Coronary artery (tissue), 2 donors: Measurements from ENCODE around the gene PLPP4.
A peak's percentile ranks its signal among the peaks of the same experiment; 100 is the strongest.

Experiments
- DNase-seq: peaks from one replicate; pipeline ENCODE4 v3.0.0-alpha.2; 2017; ENCODE audit warnings: low spot score
- H3K27ac ChIP-seq, 2 donors: fragments of 200-600 bp; sonication (generic); one replicate each; pipeline ENCODE4 v1.5.1; 2016 to 2019
- H3K4me3 ChIP-seq: fragments of 200-600 bp; sonication (generic); 2 replicates; pipeline ENCODE4 v1.5.1; 2016; ENCODE audit warnings: mild to moderate bottlenecking, moderate library complexity
- TF ChIP-seq, protein P1 (sequence below): fragments of 200-600 bp; sonication (generic); IDR thresholded peaks from one replicate; pipeline ENCODE4 v1.5.1; 2019; ENCODE audit warnings: antibody characterized with exemption

PLPP4 gene

DNA sequence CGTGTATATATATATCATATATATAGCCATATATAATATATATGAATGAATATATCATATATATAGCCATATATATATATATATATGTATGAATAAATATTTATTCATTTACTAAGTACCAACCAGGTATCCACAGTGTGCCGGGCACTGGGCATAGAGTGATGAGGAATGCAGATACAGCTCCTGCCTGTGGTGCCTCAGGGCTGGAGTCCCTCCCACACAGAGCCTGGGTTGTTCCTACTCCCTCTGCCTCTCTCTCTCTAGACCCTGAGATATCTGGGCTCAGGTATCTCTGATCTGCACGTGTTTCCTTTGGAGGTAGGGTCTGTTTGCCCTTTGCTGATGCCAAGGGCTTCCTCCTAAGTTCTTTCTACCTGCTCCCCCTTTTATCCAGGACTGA is 1.4 kb upstream of the PLPP4 start:
- Histone ChIP-seq H3K27ac (no peak overlapping the region), H3K4me3 (no peak overlapping the region)
- no peak for DNase-seq
- TF ChIP-seq, protein P1, sequence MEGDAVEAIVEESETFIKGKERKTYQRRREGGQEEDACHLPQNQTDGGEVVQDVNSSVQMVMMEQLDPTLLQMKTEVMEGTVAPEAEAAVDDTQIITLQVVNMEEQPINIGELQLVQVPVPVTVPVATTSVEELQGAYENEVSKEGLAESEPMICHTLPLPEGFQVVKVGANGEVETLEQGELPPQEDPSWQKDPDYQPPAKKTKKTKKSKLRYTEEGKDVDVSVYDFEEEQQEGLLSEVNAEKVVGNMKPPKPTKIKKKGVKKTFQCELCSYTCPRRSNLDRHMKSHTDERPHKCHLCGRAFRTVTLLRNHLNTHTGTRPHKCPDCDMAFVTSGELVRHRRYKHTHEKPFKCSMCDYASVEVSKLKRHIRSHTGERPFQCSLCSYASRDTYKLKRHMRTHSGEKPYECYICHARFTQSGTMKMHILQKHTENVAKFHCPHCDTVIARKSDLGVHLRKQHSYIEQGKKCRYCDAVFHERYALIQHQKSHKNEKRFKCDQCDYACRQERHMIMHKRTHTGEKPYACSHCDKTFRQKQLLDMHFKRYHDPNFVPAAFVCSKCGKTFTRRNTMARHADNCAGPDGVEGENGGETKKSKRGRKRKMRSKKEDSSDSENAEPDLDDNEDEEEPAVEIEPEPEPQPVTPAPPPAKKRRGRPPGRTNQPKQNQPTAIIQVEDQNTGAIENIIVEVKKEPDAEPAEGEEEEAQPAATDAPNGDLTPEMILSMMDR = no peak

DNA sequence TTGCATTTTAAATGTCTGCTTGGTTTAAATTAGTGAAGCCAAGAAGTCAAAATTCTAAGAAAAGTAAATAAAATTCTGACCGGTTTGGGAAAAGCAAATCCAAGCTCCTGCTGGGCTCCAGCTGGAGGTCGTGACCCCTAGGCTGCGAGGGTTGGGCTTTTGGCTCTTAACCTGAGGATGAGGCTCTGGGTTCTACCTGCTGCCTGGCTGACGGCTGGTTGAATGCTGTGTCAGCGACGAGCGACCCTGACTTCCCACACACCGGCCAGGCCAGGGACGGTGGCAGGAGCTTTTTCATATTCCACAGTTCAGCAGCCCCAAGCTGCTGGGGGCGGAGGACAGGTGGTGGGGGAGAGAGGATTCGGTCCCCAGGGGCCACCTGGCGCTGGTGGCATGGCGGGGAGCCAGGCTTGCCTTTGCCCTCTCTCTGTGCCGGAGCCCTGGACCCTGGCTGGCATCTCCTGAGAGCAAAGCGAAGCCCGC is 843 bp upstream of the PLPP4 start:
- H3K27ac ChIP-seq = no peak overlapping the region
- DNase-seq = no peak
- TF ChIP-seq, protein P1 = no peak
- peak overlapping the region; percentile 68 for H3K4me3 ChIP-seq

DNA sequence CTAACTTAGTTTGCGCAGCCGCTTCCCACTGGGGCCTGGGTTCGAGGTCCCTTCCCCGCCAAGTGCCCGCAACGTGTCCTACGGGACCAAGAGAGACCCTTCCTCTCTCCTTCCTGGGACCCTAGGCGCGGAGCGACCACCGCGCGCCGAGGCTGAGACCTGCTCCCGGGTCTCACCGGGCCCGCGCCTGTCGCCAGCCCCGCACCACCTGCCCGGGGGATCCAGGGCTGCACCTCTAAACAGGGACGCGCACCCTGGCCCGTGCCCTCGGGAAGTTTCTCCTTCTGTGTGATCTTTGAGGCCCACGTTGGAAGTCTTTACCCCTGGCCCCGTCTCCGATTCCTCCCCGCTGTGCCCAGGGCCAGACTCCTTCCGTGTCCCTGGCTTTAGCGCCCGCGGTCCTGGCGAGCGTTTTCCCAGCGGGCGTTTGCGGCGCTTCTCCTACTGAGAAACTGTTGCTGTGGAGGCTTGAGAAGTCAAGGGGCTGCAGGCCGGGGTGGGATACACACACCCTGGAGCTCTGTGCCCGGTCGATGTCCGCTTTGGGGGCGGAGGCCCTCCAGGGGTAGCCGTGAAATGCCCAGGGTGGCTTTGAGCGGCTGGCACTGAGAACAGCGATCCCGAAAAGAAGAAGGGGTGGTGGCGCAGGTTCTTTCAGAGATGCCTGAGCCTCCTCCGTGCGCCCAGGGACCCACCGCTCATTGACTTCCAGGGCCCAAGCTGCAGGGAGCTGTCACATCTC is 575 bp downstream of the PLPP4 start:
- DNase-seq = no peak
- Histone ChIP-seq H3K27ac (no peak overlapping the region), H3K4me3 (peak overlapping the region; percentile 68)
- TF ChIP-seq, protein P1 = no peak

DNA sequence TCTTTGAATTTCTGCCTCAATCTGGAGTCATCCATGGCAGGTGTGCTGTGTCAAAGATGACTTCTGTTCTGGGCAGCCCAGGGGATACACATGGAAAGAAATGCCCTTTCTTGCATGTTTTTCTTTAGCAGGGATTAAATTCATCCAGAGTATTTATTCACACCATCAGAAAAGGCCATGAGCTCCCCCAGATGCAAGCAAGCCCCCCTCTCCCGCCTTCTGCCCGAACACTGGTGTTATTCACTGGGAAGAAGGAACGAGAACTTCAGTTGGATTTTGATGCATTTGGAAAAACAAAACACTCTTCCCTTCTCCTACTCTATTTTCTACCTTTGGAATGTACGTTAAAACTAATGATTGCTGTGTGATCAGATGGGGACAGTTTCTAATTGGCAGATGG is 1.4 kb downstream of the PLPP4 start:
- TF ChIP-seq, protein P1 = no peak
- H3K4me3 ChIP-seq = no peak overlapping the region
- no peak for DNase-seq
- H3K27ac ChIP-seq = no peak overlapping the region

DNA sequence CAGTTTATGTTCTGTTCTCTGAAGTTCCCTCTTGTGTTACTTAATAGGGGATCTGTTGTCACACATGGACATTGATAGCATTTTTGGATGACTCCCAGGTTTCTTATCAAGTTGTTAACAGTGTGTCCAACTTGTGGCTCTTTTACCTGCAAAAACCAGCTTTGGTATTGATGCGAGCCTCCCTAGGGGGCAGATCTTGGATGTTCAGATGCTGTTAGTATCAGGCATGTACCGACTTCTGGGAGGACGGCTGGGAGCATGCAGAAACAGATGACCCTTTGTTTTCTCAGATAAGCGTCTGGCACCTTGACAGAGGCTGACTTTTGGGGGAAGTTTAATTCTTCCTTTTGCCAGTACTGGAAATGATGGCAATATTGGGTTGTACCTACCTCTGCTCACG is 2.2 kb downstream of the PLPP4 start:
- Histone ChIP-seq H3K4me3 (no peak overlapping the region), H3K27ac (no peak overlapping the region)
- no peak for DNase-seq
- TF ChIP-seq, protein P1 = no peak

DNA sequence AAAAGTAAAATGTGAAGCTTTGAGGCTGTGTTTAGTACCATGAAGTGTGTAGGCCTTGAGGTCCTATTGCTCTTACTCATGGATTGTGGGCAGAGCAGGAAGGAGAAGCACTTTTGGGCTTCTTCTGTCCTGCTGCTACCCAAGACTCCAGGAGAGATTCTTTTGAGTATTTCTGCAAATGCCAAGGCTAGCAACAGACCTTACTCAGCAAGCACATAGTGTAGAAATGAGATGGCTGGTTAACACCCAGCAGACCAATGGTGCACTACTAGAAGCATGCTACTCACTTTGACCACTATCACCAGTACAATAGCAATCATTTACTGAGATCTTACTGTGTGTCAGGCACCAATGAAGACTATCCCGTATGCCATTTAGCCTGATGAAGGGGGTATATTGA is 3.2 kb downstream of the PLPP4 start:
- H3K27ac ChIP-seq = no peak overlapping the region
- no peak overlapping the region for H3K4me3 ChIP-seq
- no peak for DNase-seq
- TF ChIP-seq, protein P1 = no peak

DNA sequence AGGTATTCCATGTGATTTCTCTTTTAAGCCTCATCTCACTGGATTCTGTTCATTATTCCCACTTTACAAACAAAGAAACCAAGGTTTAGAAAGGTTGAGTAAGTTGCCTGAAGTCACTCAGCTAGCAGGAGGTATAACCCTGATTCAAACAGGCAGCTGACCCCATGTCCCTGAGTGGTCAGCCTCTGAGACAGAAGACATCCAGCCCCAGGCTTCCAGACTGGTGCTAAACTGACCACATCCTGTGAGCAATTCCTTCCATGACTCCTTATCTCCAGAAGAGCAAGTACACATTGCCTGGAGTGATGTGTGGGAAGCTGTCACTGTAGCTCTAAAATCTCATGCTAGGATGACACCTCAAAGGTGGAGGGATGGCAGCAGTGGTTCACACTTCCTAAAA is 3.7 kb downstream of the PLPP4 start:
- no peak for DNase-seq
- Histone ChIP-seq H3K27ac (no peak overlapping the region), H3K4me3 (no peak overlapping the region)
- TF ChIP-seq, protein P1 = no peak
